Neural crest cell (in vitro differentiated cells): ENCODE data around the gene MYRF. TPM values are rescaled to one million over a fixed set of nuclear protein-coding genes. Genes with fewer than 3 reads are reported as not detected.

Source experiments
- DNase-seq: peaks from one replicate; pipeline ENCODE4 v3.0.0; 2021; ENCODE audit warnings: low read depth, mixed read lengths, low spot score
- H3K27ac Mint-ChIP-seq: one replicate; pipeline ENCODE4 v1.8.0; 2021; ENCODE audit warnings: mild to moderate bottlenecking, mixed read lengths; ENCODE audit not compliant: unreplicated experiment
- H3K27me3 Mint-ChIP-seq: 2 replicates; pipeline ENCODE4 v1.8.0; 2021; ENCODE audit warnings: low read depth, mild to moderate bottlenecking, mixed read lengths
- H3K36me3 Mint-ChIP-seq: 2 replicates; pipeline ENCODE4 v1.8.0; 2021; ENCODE audit warnings: low read depth, mild to moderate bottlenecking, mixed read lengths
- H3K4me1 Mint-ChIP-seq: 2 replicates; pipeline ENCODE4 v1.8.0; 2021; ENCODE audit warnings: mixed read lengths
- H3K4me3 Mint-ChIP-seq: one replicate; pipeline ENCODE4 v1.8.0; 2021; ENCODE audit warnings: mild to moderate bottlenecking, mixed read lengths
- H3K9me3 Mint-ChIP-seq: 2 replicates; pipeline ENCODE4 v1.8.0; 2021; ENCODE audit warnings: mixed read lengths
- CTCF ChIP-seq: fragments of 200-600 bp; sonication (generic); conservative IDR thresholded peaks from 2 replicates; pipeline ENCODE4 v1.5.0; 2021; ENCODE audit warnings: antibody characterized with exemption, mild to moderate bottlenecking
- total RNA-seq: library from RNA; stranded (reverse); gene quantifications from 2 replicates; pipeline ENCODE4 v1.2.1, GENCODE V29; 2021

Gene MYRF
- total RNA-seq, 1 donor from 2014 or later = 3.5 TPM

DNA sequence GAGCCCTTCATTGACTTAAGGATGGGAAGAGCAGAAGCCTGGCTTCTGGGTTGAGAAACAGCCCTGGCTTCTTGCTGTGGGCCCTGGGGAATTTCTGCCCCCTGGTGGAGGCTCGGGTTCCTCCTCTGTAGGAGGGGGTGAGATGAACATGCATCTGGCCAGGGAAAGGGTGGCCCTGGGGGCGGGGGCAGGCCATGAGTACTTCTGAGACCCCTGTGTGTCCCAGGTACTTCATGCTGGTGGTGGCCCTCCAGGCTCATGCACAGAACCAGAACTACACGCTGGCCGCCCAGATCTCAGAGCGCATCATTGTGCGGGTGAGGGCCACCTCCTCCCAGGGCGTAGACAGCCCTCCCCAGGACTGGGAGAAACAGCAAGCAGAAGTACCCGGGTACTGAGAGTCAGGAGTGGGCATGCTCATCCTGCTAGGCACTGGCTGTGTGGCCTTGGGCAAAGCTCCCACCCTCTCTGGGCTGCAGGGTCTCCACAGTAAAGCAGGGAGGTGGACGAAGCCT, 24.2 kb downstream of the MYRF start:
- peak; percentile 73 for TF ChIP-seq CTCF
- Mint-ChIP-seq H3K9me3 (no peaks in the 10 kb centered on the region), H3K36me3 (no peaks in the 10 kb centered on the region), H3K4me1 (peaks cover 4% of the 10 kb centered on the region), H3K27ac (no peak overlapping the region), H3K4me3 (no peak overlapping the region), H3K27me3 (no peaks in the 10 kb centered on the region)
- peak; percentile 62 for DNase-seq

DNA sequence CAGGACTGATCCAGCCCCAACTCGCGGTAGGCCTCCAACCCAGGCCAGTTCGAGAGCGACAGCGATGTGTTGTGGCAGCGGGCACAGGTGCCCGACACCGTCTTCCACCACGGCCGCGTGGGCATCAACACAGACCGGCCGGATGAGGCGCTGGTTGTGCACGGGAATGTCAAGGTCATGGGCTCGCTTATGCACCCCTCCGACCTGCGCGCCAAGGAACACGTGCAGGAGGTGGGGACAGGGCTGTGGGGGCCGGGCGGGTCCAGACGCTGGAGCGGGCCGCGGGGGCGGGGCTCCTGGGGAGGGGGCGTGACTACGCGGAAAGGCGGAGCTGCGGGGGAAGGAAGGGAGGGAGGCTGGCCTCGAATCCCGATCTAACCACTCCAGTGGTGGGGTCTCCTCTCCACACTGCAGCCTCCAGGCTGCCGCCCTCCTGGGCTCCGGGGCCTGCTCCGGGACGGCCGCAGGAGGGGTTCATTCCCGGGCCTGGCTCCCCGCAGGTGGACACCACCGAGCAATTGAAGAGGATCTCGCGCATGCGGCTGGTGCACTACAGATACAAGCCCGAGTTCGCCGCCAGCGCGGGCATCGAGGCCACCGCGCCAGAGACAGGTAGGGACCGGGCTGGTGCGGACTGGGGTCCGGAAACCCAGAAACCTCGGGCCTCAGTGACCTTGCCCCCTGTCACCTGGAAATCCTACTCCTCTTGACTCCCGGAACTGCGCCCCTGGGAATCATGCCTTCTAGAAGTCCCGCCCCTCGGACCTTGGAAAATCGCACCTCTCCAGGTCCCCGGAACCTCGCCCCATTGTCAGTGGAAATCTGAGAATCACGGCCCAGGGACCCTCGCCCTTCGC, 25.0 kb downstream of the MYRF start:
- no peak overlapping the region for H3K4me3 Mint-ChIP-seq
- no peaks in the 10 kb centered on the region for H3K27me3 Mint-ChIP-seq
- no peak for DNase-seq
- peaks cover 4% of the 10 kb centered on the region for H3K4me1 Mint-ChIP-seq
- no peak for TF ChIP-seq CTCF
- H3K9me3 Mint-ChIP-seq = no peaks in the 10 kb centered on the region
- no peak overlapping the region for H3K27ac Mint-ChIP-seq
- no peaks in the 10 kb centered on the region for H3K36me3 Mint-ChIP-seq

DNA sequence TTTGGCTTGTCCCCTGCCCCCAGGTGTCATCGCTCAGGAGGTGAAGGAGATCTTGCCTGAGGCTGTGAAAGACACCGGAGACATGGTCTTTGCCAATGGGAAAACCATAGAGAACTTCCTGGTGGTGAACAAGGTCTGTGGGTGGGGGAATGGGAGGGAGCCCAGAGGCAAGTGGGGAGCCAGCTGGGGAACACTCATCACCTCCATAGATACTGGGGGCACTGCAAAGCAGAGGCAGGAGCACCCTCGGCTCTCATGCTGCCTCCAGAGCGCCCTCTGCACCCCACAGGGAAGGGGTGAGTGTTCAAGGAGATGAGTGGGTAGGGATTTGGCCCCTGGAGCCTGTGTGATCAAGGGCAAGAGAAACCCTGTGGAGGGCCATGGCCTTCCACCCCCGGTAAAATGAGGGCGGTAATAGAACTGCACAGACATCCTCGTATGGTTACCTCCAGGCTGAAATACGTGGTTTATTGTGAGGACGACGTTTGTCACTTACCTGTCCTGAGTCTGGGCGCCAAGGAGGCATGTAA, 26.0 kb downstream of the MYRF start:
- TF ChIP-seq CTCF = no peak
- Mint-ChIP-seq H3K9me3 (no peaks in the 10 kb centered on the region), H3K27ac (no peak overlapping the region), H3K36me3 (no peaks in the 10 kb centered on the region), H3K27me3 (no peaks in the 10 kb centered on the region), H3K4me3 (no peak overlapping the region), H3K4me1 (no peaks in the 10 kb centered on the region)
- DNase-seq = no peak

DNA sequence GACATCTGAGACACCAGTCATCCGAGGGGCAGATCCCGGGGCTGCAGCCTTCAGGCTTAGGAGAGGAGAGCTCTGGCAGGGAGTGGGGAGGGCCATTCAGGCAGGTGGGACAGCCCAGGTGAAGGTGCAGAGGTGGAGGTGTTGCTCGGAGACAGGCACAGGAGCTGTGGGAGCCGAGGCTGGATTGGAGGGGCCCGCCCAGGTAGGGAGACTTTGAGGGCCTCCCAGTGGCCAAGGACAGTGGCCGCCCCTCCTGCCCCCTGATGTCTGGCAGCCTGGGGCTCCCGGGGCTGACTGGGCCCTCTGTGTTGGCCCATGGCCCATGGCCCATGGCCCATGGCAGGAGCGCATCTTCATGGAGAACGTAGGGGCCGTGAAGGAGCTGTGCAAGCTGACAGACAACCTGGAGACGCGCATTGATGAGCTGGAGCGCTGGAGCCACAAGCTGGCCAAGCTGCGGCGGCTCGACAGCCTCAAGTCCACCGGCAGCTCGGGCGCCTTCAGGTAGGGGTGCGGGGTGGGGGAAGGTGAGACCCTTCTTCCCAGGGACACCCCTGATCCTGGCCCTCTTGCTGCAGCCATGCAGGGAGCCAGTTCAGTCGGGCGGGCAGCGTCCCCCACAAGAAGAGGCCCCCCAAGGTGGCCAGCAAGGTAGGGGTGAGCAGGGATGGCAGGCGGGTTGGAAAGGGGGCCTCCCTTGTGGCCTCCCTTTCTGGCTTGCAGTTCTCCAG, 26.6 kb downstream of the MYRF start:
- no peak overlapping the region for H3K27ac Mint-ChIP-seq
- no peak overlapping the region for H3K4me3 Mint-ChIP-seq
- no peak for DNase-seq
- no peak for TF ChIP-seq CTCF
- no peaks in the 10 kb centered on the region for H3K36me3 Mint-ChIP-seq
- no peaks in the 10 kb centered on the region for H3K27me3 Mint-ChIP-seq
- no peaks in the 10 kb centered on the region for H3K9me3 Mint-ChIP-seq
- no peaks in the 10 kb centered on the region for H3K4me1 Mint-ChIP-seq

DNA sequence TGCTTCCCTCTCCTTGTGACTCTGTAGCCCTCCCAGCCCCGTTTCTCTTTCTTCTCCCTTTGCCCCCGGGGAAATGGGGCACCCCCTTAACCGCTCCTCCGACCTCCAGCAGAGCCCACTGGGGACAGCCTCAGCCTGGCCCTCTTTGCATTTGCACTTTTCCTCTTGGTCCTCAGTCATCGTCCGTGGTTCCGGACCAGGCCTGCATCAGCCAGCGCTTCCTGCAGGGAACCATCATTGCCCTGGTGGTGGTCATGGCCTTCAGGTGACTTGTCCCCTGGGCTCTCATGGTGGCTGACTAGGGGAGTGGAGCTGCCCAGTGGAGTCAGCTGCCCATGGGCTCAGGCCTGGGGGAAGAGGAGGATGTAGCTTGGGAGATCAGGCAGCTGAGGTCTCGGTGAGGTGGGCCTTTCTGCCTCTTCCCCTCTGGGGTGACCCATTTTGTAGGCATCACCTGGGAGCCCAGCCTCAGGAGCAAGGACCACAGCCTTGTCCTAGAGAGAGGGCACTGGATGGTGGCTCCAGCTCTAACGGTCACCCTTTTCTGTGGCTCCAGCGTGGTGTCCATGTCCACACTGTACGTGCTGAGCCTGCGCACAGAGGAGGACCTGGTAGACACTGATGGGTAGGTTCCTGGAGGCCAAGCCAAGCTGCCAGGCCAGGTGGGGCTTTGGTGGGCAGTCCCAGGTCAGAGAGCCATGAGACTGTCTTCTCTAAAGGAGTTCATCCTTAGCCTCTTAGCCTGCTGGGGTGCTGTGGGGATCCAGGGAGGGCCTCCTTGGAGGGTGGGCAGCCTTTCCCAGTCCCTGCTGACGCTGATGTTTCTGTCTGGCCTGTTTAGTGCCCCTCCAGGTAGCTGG, 27.5 kb downstream of the MYRF start:
- no peak for TF ChIP-seq CTCF
- H3K27me3 Mint-ChIP-seq = no peaks in the 10 kb centered on the region
- H3K9me3 Mint-ChIP-seq = no peaks in the 10 kb centered on the region
- H3K36me3 Mint-ChIP-seq = no peaks in the 10 kb centered on the region
- no peaks in the 10 kb centered on the region for H3K4me1 Mint-ChIP-seq
- peak overlapping the region; percentile 83 for H3K27ac Mint-ChIP-seq
- DNase-seq = no peak
- H3K4me3 Mint-ChIP-seq = no peak overlapping the region
